HepG2 (cell line): Measurements from ENCODE around the gene SNHG17. TPM values are rescaled to one million over a fixed set of nuclear protein-coding genes. Genes with fewer than 3 reads are reported as not detected.

Experiments used
- ARNT ChIP-seq: fragments of 450-650 bp; IDR thresholded peaks from 2 replicates; pipeline ENCODE4 v1.6.1; 2017
- DMAP1 ChIP-seq: IDR thresholded peaks from 2 replicates; pipeline ENCODE4 v1.6.1; 2016
- DNMT3B ChIP-seq: conservative IDR thresholded peaks from 2 replicates; pipeline ENCODE4 v1.6.1; 2016; ENCODE audit warnings: missing biosample characterization, control low read depth
- ERF ChIP-seq: IDR thresholded peaks from 2 replicates; pipeline ENCODE4 v1.6.1; 2018; ENCODE audit warnings: missing biosample characterization, missing genetic modification reagents
- HNRNPUL1 ChIP-seq: fragments of 200-400 bp; formaldehyde crosslinking; IDR thresholded peaks from 2 replicates; pipeline ENCODE4 v1.6.1; 2017; ENCODE audit warnings: low read depth, mild to moderate bottlenecking, low read length, moderate library complexity
- RNF2 ChIP-seq: fragments of 450-650 bp; conservative IDR thresholded peaks from 2 replicates; pipeline ENCODE4 v1.6.1; 2016; ENCODE audit warnings: low read depth
- SSRP1 ChIP-seq: IDR thresholded peaks from 2 replicates; pipeline ENCODE4 v1.6.1; 2016; ENCODE audit warnings: control low read depth
- TCF7 ChIP-seq: sonication (generic); IDR thresholded peaks from 2 replicates; pipeline ENCODE4 v1.6.1; 2016; ENCODE audit warnings: antibody characterized with exemption, low read depth
- YEATS2 ChIP-seq: sonication (generic); formaldehyde crosslinking; IDR thresholded peaks from 2 replicates; pipeline ENCODE4 v1.4.0; 2020; ENCODE audit warnings: missing genetic modification reagents, borderline replicate concordance
- ZBTB44 ChIP-seq: sonication (generic); formaldehyde crosslinking; IDR thresholded peaks from 2 replicates; pipeline ENCODE4 v1.4.0; 2020; ENCODE audit warnings: missing genetic modification reagents
- ZBTB49 ChIP-seq: sonication (generic); formaldehyde crosslinking; IDR thresholded peaks from 2 replicates; pipeline ENCODE4 v1.4.0; 2020; ENCODE audit warnings: missing genetic modification reagents, borderline replicate concordance
- ZNF407 ChIP-seq: sonication (generic); formaldehyde crosslinking; IDR thresholded peaks from one replicate; pipeline ENCODE4 v1.5.1; 2020; ENCODE audit warnings: mild to moderate bottlenecking, missing genetic modification reagents; ENCODE audit errors: not compliant biosample characterization
- ZNF503 ChIP-seq: sonication (generic); formaldehyde crosslinking; IDR thresholded peaks from 2 replicates; pipeline ENCODE4 v1.4.0; 2020; ENCODE audit warnings: missing genetic modification reagents
- ZNF580 ChIP-seq: IDR thresholded peaks from 2 replicates; pipeline ENCODE4 v1.6.1; 2016; ENCODE audit warnings: low read depth, borderline replicate concordance
- ZNF674 ChIP-seq: sonication (generic); formaldehyde crosslinking; IDR thresholded peaks from 2 replicates; pipeline ENCODE4 v1.5.0; 2020; ENCODE audit warnings: low read depth, mild to moderate bottlenecking, missing genetic modification reagents
- ZNF713 ChIP-seq: sonication (generic); formaldehyde crosslinking; IDR thresholded peaks from 2 replicates; pipeline ENCODE4 v1.4.0; 2020; ENCODE audit warnings: mild to moderate bottlenecking, missing genetic modification reagents
- polyA plus RNA-seq, 8 experiments: library from polyadenylated mRNA; depleted of rRNA in 3 of 8; stranded (reverse) in 7 of 8; unstranded in 1 of 8; fragments of >200 nt; fragmentation: Illumina TruSeq in 4 of 8; extraction: Trizol in 4 of 8; gene quantifications; 2 replicates each; pipeline versions ENCODE4 v1.2.1 to v1.2.3, GENCODE V29; 2011 to 2016; ENCODE audit warnings: low read depth in 4 of 8, missing spikeins in 1 of 8, mixed read lengths in 1 of 8; ENCODE audit not compliant: insufficient read depth in 1 of 8
- total RNA-seq, 5 experiments: library from RNA; depleted of rRNA; stranded (reverse); fragments of >200 nt; fragmentation: Illumina TruSeq; extraction: Trizol; gene quantifications; 2 replicates each; pipeline ENCODE4 v1.2.3, GENCODE V29; 2016; ENCODE audit warnings: low read depth in 1 of 5

The SNHG17 gene
- total and polyA plus RNA-seq, 2 of the 13 experiments (the other 11 are each of a cell fraction or from before 2014, with no cell fraction given): 26.2 to 41.2 TPM

- TF ChIP-seq ZBTB44 (CRISPR knock-in tag) (no peak), SSRP1 (CRISPR knock-in tag) (no peak), ARNT (no peak), DMAP1 (CRISPR knock-in tag) (no peak), ZNF674 (CRISPR knock-in tag) (no peak), DNMT3B (CRISPR knock-in tag) (no peak; the same call in 1 of the 2 replicates), ERF (CRISPR knock-in tag) (no peak), ZNF713 (CRISPR knock-in tag) (no peak), TCF7 (no peak), ZNF580 (CRISPR knock-in tag) (no peak), ZNF503 (CRISPR knock-in tag) (no peak), HNRNPUL1 (no peak), YEATS2 (CRISPR knock-in tag) (no peak), ZNF407 (no peak), RNF2 (no peak), ZBTB49 (CRISPR knock-in tag) (peak; percentile 25; the same call in 1 of the 2 replicates)
Measured at GRCh38 chr20:38471987-38472512, 36.9 kb upstream of the SNHG17 start (continued).
